Measurements from ENCODE around the gene TRIM54. TPM values are rescaled to one million over a fixed set of nuclear protein-coding genes. Genes with fewer than 3 reads are reported as not detected.

Gene TRIM54
- total RNA-seq, 1 donor from 2014 or later: not detected

- no peak for DNase-seq (ENCODE audit: low read depth, low spot score)
- no peaks in the 10 kb centered on the region for H3K27me3 Mint-ChIP-seq (ENCODE audit: low read depth)
- TF ChIP-seq CTCF (conservative IDR thresholded peaks at IDR 0.05): peak; percentile 46
- H3K27ac Mint-ChIP-seq (ENCODE audit: unreplicated experiment): no peak overlapping the region
- peak overlapping the region; percentile 93 for H3K4me3 Mint-ChIP-seq
- H3K9me3 Mint-ChIP-seq: no peaks in the 10 kb centered on the region
- H3K36me3 Mint-ChIP-seq (ENCODE audit: low read depth): no peaks in the 10 kb centered on the region
- peaks cover 25% of the 10 kb centered on the region for H3K4me1 Mint-ChIP-seq
Observed at GRCh38 chr2:27320958-27321543, 38.8 kb downstream of the TRIM54 start.

GRCh38 chr2:27322301-27322765 is 40.1 kb downstream of the TRIM54 start:
- TF ChIP-seq CTCF (conservative IDR thresholded peaks at IDR 0.05): no peak
- no peaks in the 10 kb centered on the region for H3K27me3 Mint-ChIP-seq (ENCODE audit: low read depth)
- no peak for DNase-seq (ENCODE audit: low read depth, low spot score)
- H3K4me1 Mint-ChIP-seq: peaks cover 25% of the 10 kb centered on the region
- peak overlapping the region; percentile 93 for H3K4me3 Mint-ChIP-seq
- peak overlapping the region; percentile 98 for H3K27ac Mint-ChIP-seq (ENCODE audit: unreplicated experiment)
- H3K36me3 Mint-ChIP-seq (ENCODE audit: low read depth): peaks cover 9% of the 10 kb centered on the region
- no peaks in the 10 kb centered on the region for H3K9me3 Mint-ChIP-seq

- Mint-ChIP-seq H3K27me3 (ENCODE audit: low read depth) (no peaks in the 10 kb centered on the region), H3K4me3 (peak within 1 kb of the TSS; percentile 93), H3K36me3 (ENCODE audit: low read depth) (peaks cover 12% of the 10 kb centered on the region), H3K9me3 (no peaks in the 10 kb centered on the region), H3K27ac (ENCODE audit: unreplicated experiment) (peak within 1 kb of the TSS; percentile 98), H3K4me1 (peaks cover 25% of the 10 kb centered on the region)
- peak; percentile 76 for DNase-seq (ENCODE audit: low read depth, low spot score)
- TF ChIP-seq CTCF (conservative IDR thresholded peaks at IDR 0.05): no peak
Observed at GRCh38 chr2:27322766-27323595, 40.8 kb downstream of the TRIM54 start, which contains the start of gene MPV17. MPV17 (minus strand) TSS chr2:27323097; CDS start chr2:27322517, 580 bp downstream.

- H3K4me1 Mint-ChIP-seq: peaks cover 25% of the 10 kb centered on the region
- H3K36me3 Mint-ChIP-seq (ENCODE audit: low read depth): peaks cover 19% of the 10 kb centered on the region
- no peaks in the 10 kb centered on the region for H3K9me3 Mint-ChIP-seq
- peak overlapping the region; percentile 98 for H3K27ac Mint-ChIP-seq (ENCODE audit: unreplicated experiment)
- no peak for TF ChIP-seq CTCF (conservative IDR thresholded peaks at IDR 0.05)
- peak overlapping the region; percentile 93 for H3K4me3 Mint-ChIP-seq
- no peak for DNase-seq (ENCODE audit: low read depth, low spot score)
- H3K27me3 Mint-ChIP-seq (ENCODE audit: low read depth): no peaks in the 10 kb centered on the region
Observed at GRCh38 chr2:27323596-27324285, 41.5 kb downstream of the TRIM54 start.

- no peaks in the 10 kb centered on the region for H3K9me3 Mint-ChIP-seq
- H3K4me3 Mint-ChIP-seq: peak overlapping the region; percentile 61
- H3K36me3 Mint-ChIP-seq (ENCODE audit: low read depth): peaks cover 19% of the 10 kb centered on the region
- DNase-seq (ENCODE audit: low read depth, low spot score): no peak
- no peak for TF ChIP-seq CTCF (conservative IDR thresholded peaks at IDR 0.05)
- peaks cover 25% of the 10 kb centered on the region for H3K4me1 Mint-ChIP-seq
- H3K27me3 Mint-ChIP-seq (ENCODE audit: low read depth): no peaks in the 10 kb centered on the region
- H3K27ac Mint-ChIP-seq (ENCODE audit: unreplicated experiment): peak overlapping the region; percentile 0
Observed at GRCh38 chr2:27324720-27325119, 42.5 kb downstream of the TRIM54 start.
